ENCODE results near the gene KCNA10.

The KCNA10 gene

GRCh38 chr1:110476028-110476765, 42.8 kb downstream of the KCNA10 start:
- no peak for DNase-seq

GRCh38 chr1:110475362-110476027, 43.5 kb downstream of the KCNA10 start:
- DNase-seq = no peak

- no peak for DNase-seq
These were observed 44.5 kb downstream of the KCNA10 start for GRCh38 chr1:110474444-110474843.

GRCh38 chr1:110472546-110472945, 46.4 kb downstream of the KCNA10 start:
- no peak for DNase-seq

- DNase-seq = no peak
These were observed 47.8 kb downstream of the KCNA10 start for GRCh38 chr1:110471131-110471530.

Measured in activated CD4-positive, alpha-beta T cell treated with anti-CD3 and anti-CD28 coated beads, Interleukin-10, Interleukin-2, amounts not matched to agents 100 ng/mL and 50 ng/mL, durations not matched to agents 16 hours and 8 hours (primary cell).